Adrenal gland (tissue), 12 donors: ENCODE data around the gene AP4E1. TPM values are rescaled to one million over a fixed set of nuclear protein-coding genes. Genes with fewer than 3 reads are reported as not detected.
"Not testable (repeated sequence)": the region's sequence is repeated elsewhere in the genome, so short reads cannot be mapped to it uniquely, and the experiment has no call there.

Experiments used
- DNase-seq, 7 donors: peaks; one replicate each; pipeline ENCODE4 v3.0.0-alpha.2; 2019 to 2020
- H3K27ac ChIP-seq, 5 donors: fragments of 200-600 bp; sonication (generic) in 4 of 5; 1 replicate in 3 of 5; 2 replicates in 2 of 5; pipeline versions ENCODE4 v1.5.1 to v1.8.0; 2016 to 2020; ENCODE audit warnings: mild to moderate bottlenecking in 1 of 5
- H3K27me3 ChIP-seq: fragments of 200-600 bp; 2 replicates; pipeline ENCODE4 v1.8.0; 2021
- H3K36me3 ChIP-seq, 2 donors: fragments of 200-600 bp; replicated peaks in 1 of 2; 1 replicate in 1 of 2; 2 replicates in 1 of 2; pipeline versions ENCODE4 v1.5.1 to v1.8.0; 2018 to 2022
- H3K4me1 ChIP-seq, 2 donors: fragments of 200-600 bp; replicated peaks in 1 of 2; 1 replicate in 1 of 2; 2 replicates in 1 of 2; pipeline versions ENCODE4 v1.5.1 to v1.8.0; 2018 to 2021
- H3K4me3 ChIP-seq, 4 donors: fragments of 200-600 bp; sonication (generic) in 3 of 4; one replicate each; pipeline ENCODE4 v1.5.1; 2016 to 2018
- H3K9me3 ChIP-seq, 3 donors: fragments of 200-600 bp; sonication (generic) in 1 of 3; replicated peaks in 1 of 3; 1 replicate in 2 of 3; 2 replicates in 1 of 3; pipeline versions ENCODE4 v1.5.1 to v1.8.0; 2016 to 2021
- CTCF ChIP-seq, 6 experiments: fragments of 450-650 bp in 4 of 6; fragments of 200-600 bp in 2 of 6; sonication (generic) in 1 of 6; IDR thresholded peaks; 1 replicate in 5 of 6; 2 replicates in 1 of 6; pipeline versions ENCODE4 v1.5.1 to v1.8.0; 2016 to 2021; ENCODE audit warnings: antibody characterized with exemption in 6 of 6, mild to moderate bottlenecking in 2 of 6, moderate library complexity in 1 of 6
- POLR2A ChIP-seq, 2 donors: fragments of 450-650 bp; IDR thresholded peaks; one replicate each; pipeline ENCODE4 v1.6.1; 2017; ENCODE audit warnings: antibody characterized with exemption in 2 of 2, mild to moderate bottlenecking in 2 of 2, moderate library complexity in 1 of 2
- WGBS, 4 donors: extraction: QIAGEN DNeasy Blood & Tissue Kit in 2 of 4; methylation state at CpG; one replicate each; pipeline versions ENCODE4 v1.1.5 to v1.1.7; 2013 to 2017; 5-methylcytosine and 5-hydroxymethylcytosine counted together
- intact Hi-C, 2 donors: fragments of 100-400 bp; cut with DNase I; formaldehyde crosslinking; loops; one replicate each; pipeline versions ENCODE4 v1.14.1 to v1.15.0; 2022 to 2023
- polyA plus RNA-seq, 3 donors: library from polyadenylated mRNA; stranded (reverse); fragments of 200-250 nt in 2 of 3; fragments of 350-450 nt in 1 of 3; fragmentation: Illumina TruSeq in 1 of 3; extraction: RNeasy Lipid Tissue Mini Kit (QIAGEN cat#74804) in 1 of 3; gene quantifications; one replicate each; pipeline ENCODE4 v1.2.3, GENCODE V29; 2013 to 2014
- total RNA-seq, 9 donors: library from RNA; depleted of rRNA in 4 of 9; stranded (reverse); fragments of >200 nt in 4 of 9; fragments of 120-200 nt in 1 of 9; fragmentation: NEBNext Ultra II Directional in 1 of 9; extraction: Animal tissue kit (Norgen Biotek cat#: 25700) in 1 of 9; gene quantifications; one replicate each; pipeline versions ENCODE4 v1.1.0 to v1.2.4, GENCODE V29; 2013 to 2023
- donor health status: healthy with polysubstance abuse.
- donor health status: Bipolar disorder and iron deficiency.
- donor health status: DM: yes; HTN: yes; CAD: no.
- donor health status: DM: no; HTN: no; CAD: no.
- donor health status: DM: no; HTN: no; CAD: no.
- donor health status: DM: yes; HTN: yes; CAD: no.

Gene AP4E1
- total and polyA plus RNA-seq, 12 donors, result 2.0 to 23.0 (median 9.5) TPM

DNA sequence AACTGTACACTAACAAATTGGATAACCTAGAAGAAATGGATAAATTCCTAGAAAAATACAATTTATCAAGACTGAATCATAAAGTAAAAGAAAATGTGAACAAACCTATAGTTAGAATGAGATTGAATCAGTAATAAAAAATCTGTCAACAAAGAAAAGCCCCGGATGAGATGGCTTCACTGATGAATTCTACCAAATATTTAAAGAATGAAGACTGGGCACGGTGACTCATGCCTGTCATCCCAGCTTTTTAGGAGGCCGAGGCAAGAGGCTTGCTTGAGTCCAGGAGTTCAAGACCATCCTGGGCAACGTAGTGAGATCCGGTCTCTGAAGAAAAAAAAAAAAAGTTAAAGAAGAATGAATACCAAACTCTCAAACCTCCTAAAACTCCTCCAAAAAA is 17.7 kb upstream of the AP4E1 start:
- TF ChIP-seq POLR2A (IDR thresholded peaks at IDR 0.05), result no peak
- no peak for TF ChIP-seq CTCF (IDR thresholded peaks at IDR 0.05)
- WGBS, 4 donors, result 96 to 99% (median 98%) methylated on average over 5 of the region's 5 CpGs
- intact Hi-C loops, result no loop called here
- Histone ChIP-seq H3K4me1 (no peaks in the 10 kb centered on the region), H3K27me3 (no peaks in the 10 kb centered on the region), H3K4me3 (no peak overlapping the region), H3K9me3 (no peaks in the 10 kb centered on the region), H3K27ac (no peak overlapping the region), H3K36me3 (no peaks in the 10 kb centered on the region)
- DNase-seq, result no peak

GRCh38 chr15:50891159-50891558 is 17.3 kb upstream of the AP4E1 start:
- no peak for DNase-seq
- Histone ChIP-seq H3K4me3 (no peak overlapping the region), H3K27ac (no peak overlapping the region), H3K4me1 (no peaks in the 10 kb centered on the region), H3K9me3 (no peaks in the 10 kb centered on the region), H3K27me3 (no peaks in the 10 kb centered on the region), H3K36me3 (no peaks in the 10 kb centered on the region)
- intact Hi-C loops, result no loop called here
- WGBS, 4 donors, result 96 to 100% (median 98%) methylated on average over 1 of the region's 1 CpG
- TF ChIP-seq POLR2A (IDR thresholded peaks at IDR 0.05) (no peak), CTCF (IDR thresholded peaks at IDR 0.05) (no peak)

DNA sequence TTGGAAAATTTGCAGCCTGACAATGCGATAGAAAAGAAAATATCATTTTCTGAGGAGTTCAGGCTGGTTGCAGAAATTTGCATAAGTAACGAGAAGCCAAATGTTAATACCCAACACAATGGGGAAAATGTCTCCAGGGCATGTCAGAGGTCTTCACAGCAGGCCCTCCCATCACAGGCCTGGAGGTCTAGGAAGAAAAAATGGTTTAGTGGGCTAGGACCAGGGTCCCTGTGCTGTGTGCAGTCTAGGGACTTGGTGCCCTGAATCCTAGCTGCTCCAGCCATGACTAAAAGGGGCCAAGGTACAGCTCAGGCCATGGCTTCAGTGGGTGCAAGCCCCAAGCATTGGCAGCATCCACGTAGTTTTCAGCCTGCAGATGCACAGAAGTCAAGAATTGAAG is 14.5 kb upstream of the AP4E1 start:
- Histone ChIP-seq H3K4me3 (no peak overlapping the region), H3K4me1 (no peaks in the 10 kb centered on the region), H3K27ac (no peak overlapping the region), H3K36me3 (no peaks in the 10 kb centered on the region), H3K9me3 (no peaks in the 10 kb centered on the region), H3K27me3 (no peaks in the 10 kb centered on the region)
- intact Hi-C loops, result no loop called here
- no peak for DNase-seq
- TF ChIP-seq POLR2A (IDR thresholded peaks at IDR 0.05), result no peak
- WGBS, 4 donors, result 82 to 100% (median 93%) methylated on average over 2 to 3 of the region's 3 CpGs

- not testable (repeated sequence) for H3K27me3 ChIP-seq
- intact Hi-C loops, result loop anchor here in 1 of 2 donors (10.0 kb wide), 1 partner anchor 227 kb away; no protein-coding TSS in a partner anchor
These were observed 7.1 kb upstream of the AP4E1 start for GRCh38 chr15:50901390-50901789.

GRCh38 chr15:50904211-50904610 is 4.3 kb upstream of the AP4E1 start:
- H3K4me3 ChIP-seq, result no peak overlapping the region
- H3K4me1 ChIP-seq, result peaks cover 3 to 11% of the 10 kb centered on the region in 2 donors
- no peak for DNase-seq
- H3K27me3 ChIP-seq, result no peaks in the 10 kb centered on the region
- no peaks in the 10 kb centered on the region for H3K9me3 ChIP-seq
- TF ChIP-seq CTCF (IDR thresholded peaks at IDR 0.05), result no peak
- TF ChIP-seq POLR2A (IDR thresholded peaks at IDR 0.05), result no peak
- no peaks in the 10 kb centered on the region for H3K36me3 ChIP-seq
- no peak overlapping the region for H3K27ac ChIP-seq
- intact Hi-C loops, result loop anchor here in 1 of 2 donors (10.0 kb wide), 1 partner anchor 229 kb away; no protein-coding TSS in a partner anchor

More at GRCh38 chr15:50901390-50901789, 7.1 kb upstream of the AP4E1 start:
- not testable (repeated sequence) for H3K4me3 ChIP-seq, H3K36me3 ChIP-seq, H3K9me3 ChIP-seq, H3K27ac ChIP-seq, DNase-seq, H3K4me1 ChIP-seq
- WGBS, 4 donors, result 88 to 95% (median 93%) methylated on average over 8 of the region's 8 CpGs
